Stimulated activated CD8-positive, alpha-beta memory T cell treated with anti-CD3 and anti-CD28 coated beads, Interleukin-15, amount 100 ng/mL, for 4 hours (primary cell): ENCODE results near the gene PIK3CD.
"Not testable (repeated sequence)": the region's sequence is repeated elsewhere in the genome, so short reads cannot be mapped to it uniquely, and the experiment has no call there.

Experiments
- DNase-seq, 2 donors: peaks; one replicate each; pipeline ENCODE4 v3.0.0-alpha.2; 2020; ENCODE audit warnings: low read depth in 2 of 2

Gene PIK3CD

GRCh38 chr1:9689011-9689706 lies 37.6 kb downstream of the PIK3CD start:
- DNase-seq: peak; percentile 55 to 69

GRCh38 chr1:9689971-9690381 lies 38.4 kb downstream of the PIK3CD start:
- DNase-seq: no peak

- no peak for DNase-seq
Measured at GRCh38 chr1:9690440-9691107, 39.0 kb downstream of the PIK3CD start.

- DNase-seq: no peak
Measured at GRCh38 chr1:9691108-9691445, 39.5 kb downstream of the PIK3CD start.

- DNase-seq: no peak
Measured at GRCh38 chr1:9691691-9692090, 40.2 kb downstream of the PIK3CD start.

DNA sequence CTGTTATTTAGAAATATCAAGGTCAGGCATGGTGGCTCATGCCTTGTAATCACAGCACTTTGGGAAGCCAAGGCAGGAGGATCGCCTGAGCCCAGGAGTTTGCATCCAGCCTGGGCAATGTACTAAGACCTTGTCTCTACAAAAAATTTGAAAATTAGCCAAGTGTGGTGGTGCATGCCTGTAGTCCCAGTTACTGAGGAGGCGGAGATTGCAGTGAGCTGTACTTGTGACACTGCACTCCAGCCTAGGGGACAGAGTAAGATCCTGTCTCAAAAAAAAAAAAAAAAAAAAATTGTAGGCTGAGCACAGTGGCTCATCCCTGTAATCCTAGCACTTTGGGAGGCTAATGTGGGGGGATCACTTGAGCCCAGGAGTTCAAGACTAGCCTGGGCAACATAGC lies 45.3 kb downstream of the PIK3CD start:
- DNase-seq: no peak

GRCh38 chr1:9699361-9699760 lies 47.8 kb downstream of the PIK3CD start:
- DNase-seq: no peak

DNA sequence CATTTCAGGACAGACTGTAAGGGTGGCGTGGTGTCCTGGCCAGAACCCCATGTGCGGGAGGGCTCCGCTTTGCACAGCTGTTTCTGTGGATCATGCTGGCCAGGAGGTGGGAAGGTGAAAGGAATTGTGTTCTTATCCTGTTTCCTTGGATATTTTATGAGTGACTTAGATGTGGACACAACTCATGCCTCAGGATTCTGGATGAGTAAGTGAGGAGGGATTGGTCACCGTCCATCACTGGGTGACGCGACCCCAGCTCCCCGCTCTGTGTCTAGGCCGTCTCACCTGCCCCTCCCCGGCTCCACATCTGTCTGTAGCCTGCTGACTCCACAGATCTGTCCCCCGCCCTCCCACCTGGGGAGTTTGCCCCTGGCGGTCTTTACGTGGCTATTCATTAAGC lies 48.8 kb downstream of the PIK3CD start:
- no peak for DNase-seq

GRCh38 chr1:9701665-9702064 lies 50.1 kb downstream of the PIK3CD start:
- no peak for DNase-seq

GRCh38 chr1:9703165-9703509 lies 51.6 kb downstream of the PIK3CD start:
- no peak for DNase-seq

DNA sequence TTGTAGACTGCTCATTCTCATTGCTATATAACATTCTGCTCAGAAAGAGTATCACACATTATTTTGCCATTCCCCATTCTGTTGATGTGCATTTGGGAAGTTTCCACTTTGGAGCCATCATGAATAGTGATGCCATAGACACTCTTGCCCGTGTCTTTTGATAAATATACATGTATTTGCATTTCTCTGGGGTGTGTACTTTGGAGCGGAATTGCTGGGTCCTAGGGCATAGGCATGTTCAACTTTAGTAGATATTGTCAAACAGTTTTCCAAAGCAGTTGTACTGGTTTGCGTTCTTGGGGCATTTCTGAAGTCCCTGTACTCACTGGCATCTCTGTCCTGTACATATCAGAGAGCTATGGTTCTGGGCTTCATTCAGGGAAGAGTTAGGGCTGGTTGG lies 52.1 kb downstream of the PIK3CD start:
- DNase-seq: no peak

DNA sequence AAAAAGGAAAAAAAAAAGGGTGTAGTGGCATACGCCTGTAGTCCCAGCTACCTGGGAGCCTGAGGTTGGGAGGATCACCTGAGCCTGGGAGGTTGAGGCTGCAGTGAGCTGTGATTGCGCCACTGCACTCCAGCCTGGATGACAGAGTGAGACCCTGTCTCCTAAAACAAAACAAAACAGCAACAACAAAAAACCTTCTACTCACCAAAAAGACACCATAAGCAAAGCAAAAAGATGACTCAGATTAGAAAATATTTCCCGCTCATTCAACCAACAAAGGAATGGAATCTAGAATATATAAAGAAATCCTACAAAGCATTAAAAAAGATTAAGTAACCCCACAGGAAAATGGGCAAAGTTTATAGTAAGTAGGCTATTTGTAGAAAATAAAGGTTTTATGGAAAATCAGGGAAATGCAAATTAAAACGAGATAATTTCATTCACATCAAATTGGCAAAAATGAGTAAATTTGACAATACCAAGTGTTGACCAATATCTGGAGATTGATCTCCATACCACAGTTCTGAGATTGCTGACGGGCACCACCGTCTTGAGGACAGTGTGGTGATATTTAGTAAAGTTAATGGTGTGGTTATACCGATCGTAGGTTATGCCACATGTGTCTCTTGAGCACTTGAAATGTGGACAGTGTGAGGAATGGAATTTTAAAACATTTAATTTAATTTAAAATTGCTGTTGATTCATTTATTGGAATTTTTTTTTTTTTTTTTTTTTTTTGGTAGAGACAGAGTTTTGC lies 54.0 kb downstream of the PIK3CD start:
- no peak for DNase-seq

GRCh38 chr1:9706178-9706577 lies 54.6 kb downstream of the PIK3CD start:
- no peak for DNase-seq

GRCh38 chr1:9710037-9710436 lies 58.5 kb downstream of the PIK3CD start:
- DNase-seq: no peak

DNA sequence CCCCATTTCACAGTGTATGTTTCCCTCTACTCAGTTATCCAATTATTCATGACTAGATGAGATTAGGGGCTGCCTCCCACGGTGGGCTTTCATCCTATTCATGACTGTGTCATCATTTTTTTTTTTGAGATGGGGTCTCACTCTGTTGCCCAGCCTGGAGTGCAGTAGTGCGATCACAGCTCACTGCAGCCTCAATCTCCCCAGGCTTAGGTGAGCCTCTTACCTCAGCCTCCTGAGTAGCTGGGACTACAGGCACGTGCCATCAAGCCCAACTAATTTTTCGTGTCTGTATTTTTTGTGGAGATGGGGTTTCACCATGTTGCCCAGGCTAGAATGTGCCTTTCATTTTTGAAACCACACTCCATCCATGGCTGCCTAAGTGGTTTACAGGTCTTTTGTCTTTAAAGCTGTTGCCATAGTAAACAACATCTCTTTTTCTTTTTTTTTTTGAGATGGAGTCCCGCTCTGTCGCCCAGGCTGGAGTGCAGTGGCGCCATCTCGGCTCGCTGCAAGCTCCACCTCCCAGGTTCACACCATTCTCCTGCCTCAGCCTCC lies 60.0 kb downstream of the PIK3CD start:
- DNase-seq: no peak

DNA sequence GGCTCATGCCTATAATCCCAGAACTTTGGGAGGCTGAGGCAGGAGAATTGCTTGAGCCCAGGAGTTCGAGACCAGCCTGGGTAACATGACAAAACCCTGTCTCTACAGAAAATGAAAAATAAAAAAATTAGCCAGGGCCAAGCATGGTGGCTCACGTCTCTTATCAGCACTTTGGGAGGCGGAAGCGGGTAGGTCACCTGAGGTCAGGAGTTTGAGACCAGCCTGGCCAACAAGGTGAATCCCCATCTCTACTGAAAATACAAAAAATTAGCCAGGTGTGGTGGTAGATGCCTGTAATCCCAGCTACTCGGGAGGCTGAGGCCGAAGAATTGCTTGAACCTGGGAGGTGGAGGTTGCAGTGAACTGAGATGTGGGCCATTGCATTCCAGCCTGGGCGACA lies 61.2 kb downstream of the PIK3CD start:
- DNase-seq: not testable (repeated sequence)

- peak in 1 of 2 donors; percentile 44 for DNase-seq
Measured at GRCh38 chr1:9714257-9714718, 62.8 kb downstream of the PIK3CD start.

DNA sequence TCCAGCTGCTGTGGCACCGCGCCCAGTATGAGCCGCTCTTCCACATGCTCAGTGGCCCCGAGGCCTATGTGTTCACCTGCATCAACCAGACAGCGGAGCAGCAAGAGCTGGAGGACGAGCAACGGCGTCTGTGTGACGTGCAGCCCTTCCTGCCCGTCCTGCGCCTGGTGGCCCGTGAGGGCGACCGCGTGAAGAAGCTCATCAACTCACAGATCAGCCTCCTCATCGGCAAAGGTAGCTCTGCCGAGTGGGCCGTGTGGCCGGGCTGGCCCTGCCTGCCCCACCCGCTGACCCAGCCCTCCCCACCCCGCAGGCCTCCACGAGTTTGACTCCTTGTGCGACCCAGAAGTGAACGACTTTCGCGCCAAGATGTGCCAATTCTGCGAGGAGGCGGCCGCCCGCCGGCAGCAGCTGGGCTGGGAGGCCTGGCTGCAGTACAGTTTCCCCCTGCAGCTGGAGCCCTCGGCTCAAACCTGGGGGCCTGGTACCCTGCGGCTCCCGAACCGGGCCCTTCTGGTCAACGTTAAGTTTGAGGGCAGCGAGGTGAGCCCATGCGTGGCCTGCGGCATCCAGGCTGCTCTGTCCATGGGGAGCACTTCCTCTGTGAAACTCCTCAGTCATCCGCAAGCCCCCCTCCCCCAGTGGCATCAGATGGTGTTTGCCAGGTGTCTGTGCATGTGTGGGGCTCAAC lies 64.2 kb downstream of the PIK3CD start:
- DNase-seq: no peak

- DNase-seq: no peak
Measured at GRCh38 chr1:9716404-9717192, 65.1 kb downstream of the PIK3CD start.

- DNase-seq: peak; percentile 70 to 72
Measured at GRCh38 chr1:9717193-9718005, 65.9 kb downstream of the PIK3CD start.
